IMR-90 (cell line): Measurements from ENCODE around the gene RAB6C.
"Not testable (repeated sequence)": the region's sequence is repeated elsewhere in the genome, so short reads cannot be mapped to it uniquely, and the experiment has no call there.

Experiments
- BHLHE40 ChIP-seq: fragments of 150-350 bp; IDR thresholded peaks from 2 replicates; pipeline ENCODE4 v1.6.1; 2016; ENCODE audit warnings: mild to moderate bottlenecking, low read depth, low read length
- CEBPB ChIP-seq: IDR thresholded peaks from 2 replicates; pipeline ENCODE4 v1.6.1; 2012; ENCODE audit warnings: low read depth, low read length, improper control_type of control experiment
- CTCF ChIP-seq: conservative IDR thresholded peaks from 2 replicates; pipeline ENCODE4 v1.5.1; 2012; ENCODE audit warnings: mild to moderate bottlenecking, low read depth, low read length, improper control_type of control experiment
- FOS ChIP-seq: fragments of 150-350 bp; IDR thresholded peaks from 2 replicates; pipeline ENCODE4 v1.6.1; 2016; ENCODE audit warnings: low read depth, low read length
- MAFK ChIP-seq: IDR thresholded peaks from 2 replicates; pipeline ENCODE4 v1.6.1; 2012; ENCODE audit warnings: low read depth, low read length, improper control_type of control experiment
- NFE2L2 ChIP-seq: fragments of 150-350 bp; IDR thresholded peaks from 2 replicates; pipeline ENCODE4 v1.6.1; 2016; ENCODE audit warnings: low read depth, mild to moderate bottlenecking, low read length
- POLR2A ChIP-seq: IDR thresholded peaks from 2 replicates; pipeline ENCODE4 v1.6.1; 2012; ENCODE audit warnings: mild to moderate bottlenecking, low read depth, low read length
- RCOR1 ChIP-seq: IDR thresholded peaks from 2 replicates; pipeline ENCODE4 v1.6.1; 2012; ENCODE audit warnings: mild to moderate bottlenecking, low read length, improper control_type of control experiment; ENCODE audit not compliant: insufficient replicate concordance
- RFX5 ChIP-seq: IDR thresholded peaks from 2 replicates; pipeline ENCODE4 v1.8.0; 2012; ENCODE audit warnings: low read depth, mild to moderate bottlenecking, low read length, moderate library complexity
- USF2 ChIP-seq: fragments of 150-350 bp; IDR thresholded peaks from 2 replicates; pipeline ENCODE4 v1.6.1; 2017; ENCODE audit warnings: mild to moderate bottlenecking, antibody characterized with exemption, low read length, low read depth

GRCh38 chr2:130016701-130017100 is 37.2 kb downstream of the RAB6C start:
- TF ChIP-seq CTCF, CEBPB, BHLHE40, FOS, NFE2L2, MAFK, USF2, POLR2A, RCOR1, RFX5: not testable (repeated sequence)
